GM12892 (cell line): ENCODE results near the gene S1PR1.

Experiments
- POLR2A ChIP-seq: IDR thresholded peaks from 2 replicates; pipeline ENCODE4 v1.6.1; 2011; ENCODE audit warnings: low read depth, low read length, control low read depth
- POLR2AphosphoS5 ChIP-seq: IDR thresholded peaks from 2 replicates; pipeline ENCODE4 v1.6.1; 2011; ENCODE audit warnings: low read depth, low read length, control low read depth

DNA sequence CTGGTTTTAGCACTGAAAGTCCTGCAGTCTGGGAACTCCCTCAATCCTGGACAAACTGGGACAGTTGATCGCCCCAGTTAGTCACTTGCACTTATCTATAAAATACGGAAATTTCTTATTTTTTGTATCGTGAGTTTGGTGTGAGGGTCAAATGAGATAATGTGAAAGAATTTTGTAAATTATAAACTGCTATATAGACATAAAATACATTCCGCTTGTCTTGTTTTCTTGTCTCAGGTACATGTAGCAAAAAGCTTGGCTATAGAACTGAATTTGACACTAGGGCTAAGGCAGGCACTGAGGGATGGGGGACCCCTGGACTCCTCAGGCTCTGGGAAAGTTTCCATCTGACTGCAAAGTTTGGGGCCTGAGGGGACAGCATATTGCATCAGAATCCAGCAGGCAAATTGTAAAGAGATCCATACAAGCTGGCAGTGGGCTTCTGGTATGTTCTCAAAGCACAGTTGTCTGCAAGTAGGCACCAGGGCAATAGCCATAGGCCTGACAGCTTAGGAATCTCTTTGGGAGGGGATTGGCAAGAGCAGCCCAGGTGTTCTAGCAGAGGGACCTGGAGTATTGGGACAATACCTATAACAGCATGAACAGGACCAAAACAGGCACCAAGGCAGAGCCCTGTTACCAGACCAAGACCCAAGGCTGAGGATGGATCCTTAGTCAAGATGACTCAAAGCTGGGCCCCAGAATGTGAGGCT lies 44.3 kb downstream of the S1PR1 start:
- TF ChIP-seq POLR2AphosphoS5 (no peak), POLR2A (no peak)
